Measurements from ENCODE around the gene LRRC8A.

The LRRC8A gene

DNA sequence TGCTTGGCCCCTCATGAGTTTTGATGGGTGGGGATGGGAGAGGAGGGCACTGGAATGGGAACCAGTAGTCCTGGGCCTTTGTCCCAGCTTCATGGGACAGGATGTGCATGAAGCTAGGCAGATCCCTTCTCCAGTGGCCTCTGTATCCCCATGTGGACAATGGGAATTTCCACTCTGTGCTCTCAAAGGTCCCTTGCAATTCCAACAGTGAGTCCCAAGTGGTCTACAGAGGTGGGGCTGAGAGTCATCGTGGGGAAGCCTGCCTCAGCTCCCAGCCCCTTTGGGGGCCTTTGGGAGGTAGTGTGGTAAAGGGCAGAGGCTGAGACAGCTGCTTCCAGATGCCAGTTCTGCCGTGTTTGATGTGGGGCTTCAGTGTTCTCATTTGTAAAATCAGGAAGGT lies 37.0 kb downstream of the LRRC8A start:
- WGBS, 2 donors (ENCODE audit: extremely low coverage in 2 of 2, insufficient read length in 2 of 2, insufficient replicate concordance in 1 of 2) = no CpG with 5 or more reads among the region's 2 CpGs
- no peak overlapping the region for H3K27ac ChIP-seq (replicated peaks; ENCODE audit: low read length)

DNA sequence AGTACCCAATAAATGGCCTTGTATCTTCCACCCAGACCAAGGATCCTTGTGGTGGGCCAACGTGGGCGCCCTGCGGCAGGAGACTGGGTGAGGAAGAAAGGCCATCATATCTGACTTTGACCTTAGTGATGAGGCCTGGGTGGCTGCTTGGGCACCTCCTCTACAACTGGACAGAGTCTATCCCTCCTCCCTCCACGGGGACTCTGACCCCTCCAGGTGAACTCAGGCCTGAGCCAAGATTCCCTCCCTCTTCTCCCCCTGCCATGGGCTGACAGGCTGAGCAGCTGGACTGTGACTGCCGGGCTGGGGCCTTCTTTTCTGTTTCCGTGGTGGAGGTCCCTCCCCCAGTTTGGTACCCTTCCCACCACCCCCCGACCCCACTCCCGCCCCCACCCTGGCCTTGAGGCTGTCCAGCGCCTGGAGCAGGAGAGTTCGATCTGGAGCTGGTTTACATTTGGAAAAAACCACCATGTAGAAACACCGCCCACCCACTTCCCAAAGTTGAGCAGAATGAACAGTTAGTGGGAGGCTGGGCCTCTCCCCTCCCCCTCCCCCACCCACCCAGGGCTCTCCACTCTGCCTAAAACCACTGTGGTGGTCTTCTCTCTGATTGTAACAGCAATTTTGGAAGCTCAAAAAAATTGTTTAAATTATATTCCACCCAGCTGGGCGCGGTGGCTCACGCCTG lies 37.6 kb downstream of the LRRC8A start:
- H2BK5ac ChIP-seq (ENCODE audit: low read length) = peak overlapping the region; percentile 19
- no peak overlapping the region for H3K14ac ChIP-seq (ENCODE audit: low read length)
- WGBS, 2 donors (ENCODE audit: extremely low coverage in 2 of 2, insufficient read length in 2 of 2, insufficient replicate concordance in 1 of 2) = no CpG with 5 or more reads among the region's 14 CpGs
- peaks cover 25 to 41% of the 10 kb centered on the region in 2 donors for H3K36me3 ChIP-seq (replicated peaks in 1 of 2; ENCODE audit: control insufficient read depth in 2 of 2, insufficient read depth in 2 of 2, low read length in 2 of 2)
- H3K9ac ChIP-seq (ENCODE audit: low read depth, low read length, poor library complexity) = no peak overlapping the region
- H3K4ac ChIP-seq (ENCODE audit: low read length) = no peak overlapping the region
- no peak overlapping the region for H2BK120ac ChIP-seq (ENCODE audit: low read depth, low read length)
- H3K79me1 ChIP-seq (ENCODE audit: low read depth, low read length) = peaks cover 11% of the 10 kb centered on the region
- DNase-seq (ENCODE audit: low spot score) = no peak
- H3K4me3 ChIP-seq (ENCODE audit: low read length in 2 of 2) = no peak overlapping the region
- no peak overlapping the region for H3K27ac ChIP-seq (replicated peaks; ENCODE audit: low read length)
- H3K18ac ChIP-seq (ENCODE audit: low read length) = no peak overlapping the region
- no peak overlapping the region for H4K8ac ChIP-seq (ENCODE audit: low read depth, low read length)
- peak overlapping the region; percentile 26 for H2AK5ac ChIP-seq (ENCODE audit: low read depth, low read length)
- peaks cover 8 to 11% of the 10 kb centered on the region in 2 donors for H3K4me1 ChIP-seq (ENCODE audit: control insufficient read depth in 2 of 2, insufficient read depth in 1 of 2, low read depth in 1 of 2, low read length in 2 of 2)
- no peak overlapping the region for H3K4me2 ChIP-seq (ENCODE audit: insufficient read depth, low read length, poor library complexity, severe bottlenecking)
- no peak overlapping the region for H2BK12ac ChIP-seq (ENCODE audit: low read length)
- H3K9me3 ChIP-seq (replicated peaks in 1 of 2; ENCODE audit: control insufficient read depth in 2 of 2, insufficient read depth in 1 of 2, low read depth in 1 of 2, low read length in 2 of 2) = peaks cover 0 to 2% of the 10 kb centered on the region in 2 donors
- H2AFZ ChIP-seq (ENCODE audit: low read length) = no peak overlapping the region
- no peak overlapping the region for H4K91ac ChIP-seq (ENCODE audit: low read depth, low read length, poor library complexity)
- no peaks in the 10 kb centered on the region for H3K27me3 ChIP-seq (ENCODE audit: control insufficient read depth in 3 of 3, insufficient read depth in 3 of 3, low read depth in 1 of 3, low read length in 3 of 3)
- H3K23ac ChIP-seq (ENCODE audit: low read depth, low read length, poor library complexity) = no peak overlapping the region
- H2BK15ac ChIP-seq (ENCODE audit: low read length) = no peak overlapping the region

More for the DNA sequence above, 37.0 kb downstream of the LRRC8A start:
- peaks cover 0 to 2% of the 10 kb centered on the region in 2 donors for H3K9me3 ChIP-seq (replicated peaks in 1 of 2; ENCODE audit: control insufficient read depth in 2 of 2, insufficient read depth in 1 of 2, low read depth in 1 of 2, low read length in 2 of 2)
- no peak overlapping the region for H2BK120ac ChIP-seq (ENCODE audit: low read depth, low read length)
- peaks cover 25 to 46% of the 10 kb centered on the region in 2 donors for H3K36me3 ChIP-seq (replicated peaks in 1 of 2; ENCODE audit: control insufficient read depth in 2 of 2, insufficient read depth in 2 of 2, low read length in 2 of 2)
- peaks cover 8 to 11% of the 10 kb centered on the region in 2 donors for H3K4me1 ChIP-seq (ENCODE audit: control insufficient read depth in 2 of 2, insufficient read depth in 1 of 2, low read depth in 1 of 2, low read length in 2 of 2)
- no peak overlapping the region for H2AK5ac ChIP-seq (ENCODE audit: low read depth, low read length)
- no peak overlapping the region for H3K23ac ChIP-seq (ENCODE audit: low read depth, low read length, poor library complexity)
- no peak overlapping the region for H3K9ac ChIP-seq (ENCODE audit: low read depth, low read length, poor library complexity)
- no peak overlapping the region for H4K91ac ChIP-seq (ENCODE audit: low read depth, low read length, poor library complexity)
- no peak overlapping the region for H2BK12ac ChIP-seq (ENCODE audit: low read length)
- no peak overlapping the region for H3K14ac ChIP-seq (ENCODE audit: low read length)
- peaks cover 11% of the 10 kb centered on the region for H3K79me1 ChIP-seq (ENCODE audit: low read depth, low read length)
- no peak for DNase-seq (ENCODE audit: low spot score)
- no peaks in the 10 kb centered on the region for H3K27me3 ChIP-seq (ENCODE audit: control insufficient read depth in 3 of 3, insufficient read depth in 3 of 3, low read depth in 1 of 3, low read length in 3 of 3)
- no peak overlapping the region for H3K4ac ChIP-seq (ENCODE audit: low read length)
- H2AFZ ChIP-seq (ENCODE audit: low read length) = no peak overlapping the region
- H4K8ac ChIP-seq (ENCODE audit: low read depth, low read length) = no peak overlapping the region
- no peak overlapping the region for H3K4me2 ChIP-seq (ENCODE audit: insufficient read depth, low read length, poor library complexity, severe bottlenecking)
- H3K18ac ChIP-seq (ENCODE audit: low read length) = no peak overlapping the region
- H2BK15ac ChIP-seq (ENCODE audit: low read length) = no peak overlapping the region
- H3K4me3 ChIP-seq (ENCODE audit: low read length in 2 of 2) = no peak overlapping the region
- peak overlapping the region; percentile 19 for H2BK5ac ChIP-seq (ENCODE audit: low read length)

DNA sequence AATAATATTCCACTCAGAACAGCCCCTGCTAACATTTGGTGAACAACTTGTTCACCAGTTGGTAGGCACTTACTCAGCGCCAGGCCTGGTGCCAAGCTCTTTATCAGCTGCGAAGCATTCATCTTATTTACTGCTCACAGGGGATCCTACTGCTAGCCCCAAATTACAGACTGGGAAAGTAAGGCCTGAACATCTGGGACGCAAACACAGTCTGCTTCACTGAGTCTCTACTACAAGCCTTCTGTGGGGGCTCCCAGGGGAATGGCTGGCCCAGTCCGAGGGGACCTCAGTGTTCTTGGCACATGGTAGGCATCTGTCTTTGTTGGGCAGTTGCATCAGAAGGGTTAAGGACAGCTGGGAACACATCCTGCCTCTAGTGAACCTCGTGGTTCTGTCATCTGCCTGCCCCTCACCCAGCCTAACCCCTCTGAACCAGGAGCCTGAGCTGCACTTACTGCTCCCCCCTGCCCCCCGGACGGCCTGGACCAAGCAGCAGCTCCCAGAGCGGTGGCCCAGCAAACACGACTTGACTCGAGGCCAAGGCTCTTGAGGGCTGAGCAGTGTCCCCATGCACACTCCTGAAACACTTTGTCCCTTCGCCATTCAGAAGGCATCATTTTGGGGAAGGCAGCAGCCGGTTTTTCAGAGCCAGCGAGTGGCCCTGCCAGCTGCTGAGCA lies 38.6 kb downstream of the LRRC8A start, which contains the start of gene PHYHD1:
Gene PHYHD1, plus strand, starts transcription at position 602 of the 678 bp plus-strand sequence. CDS start 1,342 bp downstream, outside the sequence.
- Histone ChIP-seq H3K36me3 (replicated peaks in 1 of 2; ENCODE audit: control insufficient read depth in 2 of 2, insufficient read depth in 2 of 2, low read length in 2 of 2) (peaks cover 21 to 35% of the 10 kb centered on the region in 2 donors), H2AFZ (ENCODE audit: low read length) (peak within 1 kb of the TSS; percentile 84), H3K27ac (replicated peaks; ENCODE audit: low read length) (peak within 1 kb of the TSS; percentile 77), H3K4me2 (ENCODE audit: insufficient read depth, low read length, poor library complexity, severe bottlenecking) (peak within 1 kb of the TSS; percentile 71), H2BK120ac (ENCODE audit: low read depth, low read length) (peak within 1 kb of the TSS; percentile 72), H3K9me3 (replicated peaks in 1 of 2; ENCODE audit: control insufficient read depth in 2 of 2, insufficient read depth in 1 of 2, low read depth in 1 of 2, low read length in 2 of 2) (peaks cover 0 to 2% of the 10 kb centered on the region in 2 donors), H3K27me3 (ENCODE audit: control insufficient read depth in 3 of 3, insufficient read depth in 3 of 3, low read depth in 1 of 3, low read length in 3 of 3) (no peaks in the 10 kb centered on the region), H3K4ac (ENCODE audit: low read length) (peak within 1 kb of the TSS; percentile 93), H3K23ac (ENCODE audit: low read depth, low read length, poor library complexity) (no peak within 1 kb of the TSS), H2BK5ac (ENCODE audit: low read length) (peak within 1 kb of the TSS; percentile 96), H4K91ac (ENCODE audit: low read depth, low read length, poor library complexity) (no peak within 1 kb of the TSS), H3K4me1 (ENCODE audit: control insufficient read depth in 2 of 2, insufficient read depth in 1 of 2, low read depth in 1 of 2, low read length in 2 of 2) (peaks cover 8 to 11% of the 10 kb centered on the region in 2 donors), H2BK15ac (ENCODE audit: low read length) (peak within 1 kb of the TSS; percentile 89), H2AK5ac (ENCODE audit: low read depth, low read length) (peak within 1 kb of the TSS; percentile 96), H3K4me3 (ENCODE audit: low read length in 2 of 2) (no peak within 1 kb of the TSS), H2BK12ac (ENCODE audit: low read length) (peak within 1 kb of the TSS; percentile 99), H3K79me1 (ENCODE audit: low read depth, low read length) (peaks cover 10% of the 10 kb centered on the region), H4K8ac (ENCODE audit: low read depth, low read length) (no peak within 1 kb of the TSS), H3K14ac (ENCODE audit: low read length) (peak within 1 kb of the TSS; percentile 71), H3K9ac (ENCODE audit: low read depth, low read length, poor library complexity) (peak within 1 kb of the TSS; percentile 81), H3K18ac (ENCODE audit: low read length) (peak within 1 kb of the TSS; percentile 86)
- DNase-seq (ENCODE audit: low spot score) = no peak
- no CpG with 5 or more reads among the region's 13 CpGs for WGBS, 2 donors (ENCODE audit: extremely low coverage in 2 of 2, insufficient read length in 2 of 2, insufficient replicate concordance in 1 of 2)

All from neuronal stem cell (in vitro differentiated cells).